DMS114 treated with DMSO at 0.1 percent for 48 hours (cell line): ENCODE data around the gene C9orf72.
"Not testable (repeated sequence)": the region's sequence is repeated elsewhere in the genome, so short reads cannot be mapped to it uniquely, and the experiment has no call there.

Experiments used
- DNase-seq: peaks from one replicate; lab custom pipeline; 2025; ENCODE audit not compliant: unreplicated experiment; lab: John Stamatoyannopoulos, UW

C9orf72 gene

GRCh38 chr9:27572918-27573633 lies at the start of gene C9orf72:
Gene C9orf72 (minus strand): TSS chr9:27573481. CDS start chr9:27567120, 6,361 bp downstream.
- DNase-seq: no peak

GRCh38 chr9:27622693-27623340 lies 49.5 kb upstream of the C9orf72 start:
- no peak for DNase-seq

- no peak for DNase-seq
Observed at GRCh38 chr9:27619743-27620142, 46.5 kb upstream of the C9orf72 start.

- DNase-seq: no peak
Observed at GRCh38 chr9:27618066-27618465, 44.8 kb upstream of the C9orf72 start.

GRCh38 chr9:27614551-27614950 lies 41.3 kb upstream of the C9orf72 start:
- DNase-seq: no peak

- not testable (repeated sequence) for DNase-seq
Observed at GRCh38 chr9:27612036-27612435, 38.8 kb upstream of the C9orf72 start.

GRCh38 chr9:27610622-27611021 lies 37.3 kb upstream of the C9orf72 start:
- DNase-seq: no peak

GRCh38 chr9:27602954-27603353 lies 29.7 kb upstream of the C9orf72 start:
- DNase-seq: no peak

- DNase-seq: no peak
Observed at GRCh38 chr9:27602142-27602861, 29.0 kb upstream of the C9orf72 start.

- no peak for DNase-seq
Observed at GRCh38 chr9:27601396-27601795, 28.1 kb upstream of the C9orf72 start.

GRCh38 chr9:27600256-27600655 lies 27.0 kb upstream of the C9orf72 start:
- DNase-seq: no peak

- no peak for DNase-seq
Observed at GRCh38 chr9:27599870-27600238, 26.6 kb upstream of the C9orf72 start.

- DNase-seq: no peak
Observed at GRCh38 chr9:27599102-27599869, 26.0 kb upstream of the C9orf72 start.

GRCh38 chr9:27595733-27596132 lies 22.5 kb upstream of the C9orf72 start:
- DNase-seq: no peak

GRCh38 chr9:27591672-27592071 lies 18.4 kb upstream of the C9orf72 start:
- DNase-seq: no peak

GRCh38 chr9:27591093-27591492 lies 17.8 kb upstream of the C9orf72 start:
- DNase-seq: no peak

GRCh38 chr9:27590651-27591050 lies 17.4 kb upstream of the C9orf72 start:
- no peak for DNase-seq

- DNase-seq: no peak
Observed at GRCh38 chr9:27589462-27589861, 16.2 kb upstream of the C9orf72 start.

GRCh38 chr9:27586304-27586703 lies 13.0 kb upstream of the C9orf72 start:
- no peak for DNase-seq

- DNase-seq: no peak
Observed at GRCh38 chr9:27584931-27585330, 11.7 kb upstream of the C9orf72 start.

GRCh38 chr9:27582794-27583193 lies 9.5 kb upstream of the C9orf72 start:
- DNase-seq: no peak
